Memory B cell (primary cell): ENCODE results near the gene FGD5.
"Not testable (repeated sequence)": the region's sequence is repeated elsewhere in the genome, so short reads cannot be mapped to it uniquely, and the experiment has no call there.

Experiments used
- ATAC-seq: fragments of 150-1000 bp; cut with Tn5 transposase; 2 replicates; pipeline ENCODE4 v1.10.0; 2021; ENCODE audit warnings: low read depth, mild to moderate bottlenecking, moderate library complexity
- DNase-seq, 2 donors: peaks; one replicate each; pipeline ENCODE4 v3.0.0; 2022; ENCODE audit warnings: low spot score in 2 of 2
- H3K27ac Mint-ChIP-seq: one replicate; pipeline ENCODE4 v1.8.0; 2022; ENCODE audit warnings: mild to moderate bottlenecking, moderate library complexity, mixed read lengths
- H3K27me3 Mint-ChIP-seq: one replicate; pipeline ENCODE4 v1.8.0; 2022; ENCODE audit warnings: mixed read lengths
- H3K36me3 Mint-ChIP-seq: one replicate; pipeline ENCODE4 v1.8.0; 2022; ENCODE audit warnings: mild to moderate bottlenecking, mixed read lengths
- H3K4me1 Mint-ChIP-seq: one replicate; pipeline ENCODE4 v1.8.0; 2022; ENCODE audit warnings: mixed read lengths
- H3K4me3 Mint-ChIP-seq: one replicate; pipeline ENCODE4 v1.8.0; 2022; ENCODE audit warnings: mild to moderate bottlenecking, moderate library complexity, mixed read lengths
- H3K9me3 Mint-ChIP-seq: one replicate; pipeline ENCODE4 v1.8.0; 2022; ENCODE audit warnings: mixed read lengths

The FGD5 gene

DNA sequence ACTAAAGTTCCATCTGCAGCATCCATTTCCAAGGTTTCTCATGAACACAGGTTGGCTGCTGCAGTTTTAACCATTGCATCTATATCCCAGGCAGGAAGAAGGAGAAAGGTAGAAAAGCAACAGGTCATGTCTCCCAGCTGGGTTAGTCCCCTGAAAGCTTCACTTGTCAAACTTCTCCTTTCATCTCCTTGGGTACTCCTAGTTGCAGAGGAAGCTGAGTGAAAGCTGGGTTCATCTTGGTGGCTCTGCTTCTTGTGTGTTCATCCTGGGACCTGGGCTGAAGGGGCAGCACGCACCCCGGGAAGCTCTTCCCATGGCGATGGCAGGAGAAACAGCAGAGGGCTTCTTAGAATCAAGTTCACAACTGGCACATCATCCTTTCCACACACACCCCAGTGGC lies 67.3 kb downstream of the FGD5 start:
- Mint-ChIP-seq H3K4me1 (peaks cover 3% of the 10 kb centered on the region), H3K27ac (no peak overlapping the region), H3K9me3 (no peaks in the 10 kb centered on the region), H3K4me3 (no peak overlapping the region), H3K36me3 (no peaks in the 10 kb centered on the region), H3K27me3 (peaks cover 8% of the 10 kb centered on the region)
- DNase-seq = no peak
- ATAC-seq = no peak

DNA sequence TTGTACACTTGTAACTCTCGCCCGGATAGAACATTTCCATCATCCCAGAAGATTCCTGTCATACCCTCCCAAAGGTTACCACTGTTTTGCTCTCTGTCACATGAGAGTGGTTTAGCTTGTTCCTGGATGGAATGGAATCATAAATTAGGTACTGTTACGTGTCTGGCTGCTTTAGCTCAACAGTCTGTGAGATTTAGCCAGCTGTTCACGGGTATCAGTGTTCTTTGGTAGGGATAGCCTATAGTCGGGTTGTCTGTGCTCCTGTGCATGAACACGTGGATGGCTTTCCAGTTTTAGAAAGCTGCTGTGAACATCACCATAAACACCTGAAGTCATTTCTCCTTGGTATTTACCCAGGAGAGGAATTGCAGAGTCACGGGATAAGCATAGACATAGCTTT lies 70.4 kb downstream of the FGD5 start:
- ATAC-seq (no peak), DNase-seq (no peak)
- Mint-ChIP-seq H3K36me3 (no peaks in the 10 kb centered on the region), H3K4me1 (no peaks in the 10 kb centered on the region), H3K9me3 (no peaks in the 10 kb centered on the region), H3K27ac (no peak overlapping the region), H3K4me3 (no peak overlapping the region), H3K27me3 (peaks cover 10% of the 10 kb centered on the region)

DNA sequence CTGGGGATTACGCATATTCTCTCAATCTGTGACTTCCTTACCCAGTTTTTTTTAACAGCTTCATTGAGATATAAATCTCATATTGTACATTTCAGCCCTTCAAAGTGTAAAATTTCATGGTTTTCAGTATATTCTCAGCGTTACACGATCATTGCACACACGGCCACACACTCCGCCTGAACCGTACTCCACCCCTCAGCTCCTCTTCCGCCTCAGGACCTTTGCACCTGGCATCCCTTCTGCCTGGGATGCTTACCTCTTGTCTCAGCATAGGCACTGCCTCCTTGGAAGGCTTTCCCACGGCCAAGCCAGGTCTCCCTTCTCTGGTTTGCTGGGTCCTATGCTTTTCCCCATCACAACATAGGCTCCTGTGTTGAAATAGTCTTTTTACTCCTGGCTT lies 71.2 kb downstream of the FGD5 start:
- no peaks in the 10 kb centered on the region for H3K36me3 Mint-ChIP-seq
- H3K4me3 Mint-ChIP-seq = no peak overlapping the region
- no peak for DNase-seq
- peaks cover 10% of the 10 kb centered on the region for H3K27me3 Mint-ChIP-seq
- H3K27ac Mint-ChIP-seq = no peak overlapping the region
- no peaks in the 10 kb centered on the region for H3K9me3 Mint-ChIP-seq
- no peaks in the 10 kb centered on the region for H3K4me1 Mint-ChIP-seq
- ATAC-seq = no peak

DNA sequence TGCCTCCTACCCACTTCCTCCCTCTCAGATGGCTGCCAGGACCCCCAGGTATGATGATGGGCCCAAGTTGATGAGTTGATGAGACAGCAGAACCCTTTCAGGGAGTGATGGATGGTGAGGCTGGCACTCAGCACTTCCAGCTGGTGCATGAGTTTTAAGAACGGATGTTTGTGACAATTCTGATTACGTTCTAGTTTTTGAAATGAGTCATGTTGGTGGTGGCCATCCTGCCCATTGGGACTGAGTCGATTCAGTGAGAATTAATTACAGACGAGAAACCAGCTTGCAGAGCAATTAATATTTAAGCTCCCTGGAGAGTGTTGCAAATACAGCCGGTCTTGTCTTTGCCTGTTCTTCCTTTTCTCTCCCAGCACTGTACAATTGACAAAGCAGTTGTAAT lies 71.7 kb downstream of the FGD5 start:
- Mint-ChIP-seq H3K9me3 (no peaks in the 10 kb centered on the region), H3K27me3 (peaks cover 13% of the 10 kb centered on the region), H3K4me3 (no peak overlapping the region), H3K4me1 (no peaks in the 10 kb centered on the region), H3K27ac (no peak overlapping the region), H3K36me3 (no peaks in the 10 kb centered on the region)
- DNase-seq = no peak
- ATAC-seq = no peak

DNA sequence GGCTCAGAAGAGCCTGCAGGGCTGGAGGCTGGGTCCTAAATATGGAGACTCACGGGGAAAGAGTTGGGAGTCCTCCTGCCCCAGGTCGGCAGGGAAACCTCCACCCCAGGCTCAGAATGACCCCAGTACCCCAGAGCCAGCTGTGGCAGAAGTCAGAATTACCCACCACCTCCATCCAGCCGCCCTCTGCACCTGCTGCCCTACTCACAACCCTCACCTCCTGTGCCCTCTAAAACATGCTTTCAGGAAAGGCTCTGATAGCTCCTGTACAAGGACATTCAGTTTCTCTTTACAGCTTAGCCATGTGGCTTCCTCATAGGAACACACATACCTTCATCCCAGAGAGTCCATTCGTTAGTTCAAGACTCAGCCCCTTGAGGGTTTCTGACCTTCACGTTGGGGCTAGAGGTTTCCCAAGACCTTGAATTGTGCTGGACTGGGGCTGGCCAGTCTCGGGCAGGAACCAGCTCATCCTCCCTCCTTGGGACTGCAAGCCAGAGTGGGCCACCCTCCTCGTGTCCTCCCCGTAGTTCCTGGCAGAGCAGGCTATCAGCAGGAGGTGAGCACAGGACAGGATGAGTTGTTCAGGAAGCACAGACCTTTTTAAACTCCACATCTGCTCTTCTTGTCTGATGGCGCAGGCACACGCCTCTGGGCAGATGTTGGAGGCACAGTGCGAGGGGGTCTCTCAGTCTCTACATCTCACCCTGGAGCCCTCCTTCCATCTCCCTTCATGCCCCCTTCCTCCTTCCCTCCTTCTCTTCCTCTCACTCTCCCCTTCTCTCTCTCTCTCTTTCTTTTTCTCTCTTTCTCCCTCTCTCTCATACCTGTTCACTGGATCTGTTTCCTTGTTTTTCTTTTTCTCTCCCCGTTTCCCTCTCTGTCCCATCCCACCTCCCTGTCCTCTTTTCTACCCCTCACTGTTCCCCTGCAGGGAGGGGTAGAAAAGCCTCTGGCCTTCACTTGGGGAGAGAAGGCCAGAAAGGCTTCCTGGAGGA lies 72.7 kb downstream of the FGD5 start:
- Mint-ChIP-seq H3K4me1 (no peaks in the 10 kb centered on the region), H3K36me3 (no peaks in the 10 kb centered on the region), H3K27ac (peak overlapping the region; percentile 35), H3K9me3 (no peaks in the 10 kb centered on the region), H3K27me3 (peaks cover 16% of the 10 kb centered on the region), H3K4me3 (no peak overlapping the region)
- no peak for DNase-seq
- ATAC-seq = no peak

GRCh38 chr3:14892226-14892625 lies 73.5 kb downstream of the FGD5 start:
- Mint-ChIP-seq H3K9me3 (no peaks in the 10 kb centered on the region), H3K4me3 (no peak overlapping the region), H3K27me3 (peaks cover 14% of the 10 kb centered on the region), H3K4me1 (no peaks in the 10 kb centered on the region), H3K36me3 (no peaks in the 10 kb centered on the region), H3K27ac (peak overlapping the region; percentile 35)
- DNase-seq = no peak
- no peak for ATAC-seq

DNA sequence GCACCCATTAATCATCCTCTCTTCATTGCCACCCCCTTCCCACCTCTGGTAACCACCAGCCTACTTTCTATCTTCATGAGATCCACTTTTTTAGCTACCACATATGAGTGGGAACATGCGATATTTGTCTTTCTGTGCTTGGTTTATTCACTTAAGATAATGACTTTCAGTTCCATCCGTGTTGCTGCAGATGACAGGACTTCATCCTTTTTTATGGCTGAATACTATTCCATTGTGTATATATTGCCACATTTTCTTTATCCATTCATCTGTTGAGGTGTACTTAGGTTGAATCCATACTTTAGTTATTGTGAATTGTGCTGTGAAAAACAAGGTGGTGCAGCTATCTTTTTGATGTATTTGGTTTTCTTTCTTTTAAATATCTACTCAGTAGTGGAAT lies 75.3 kb downstream of the FGD5 start:
- H3K9me3 Mint-ChIP-seq = no peaks in the 10 kb centered on the region
- no peaks in the 10 kb centered on the region for H3K36me3 Mint-ChIP-seq
- H3K4me1 Mint-ChIP-seq = no peaks in the 10 kb centered on the region
- ATAC-seq (no peak), DNase-seq (no peak)
- H3K27me3 Mint-ChIP-seq = peaks cover 20% of the 10 kb centered on the region
- no peak overlapping the region for H3K27ac Mint-ChIP-seq
- H3K4me3 Mint-ChIP-seq = no peak overlapping the region

- no peaks in the 10 kb centered on the region for H3K4me1 Mint-ChIP-seq
- DNase-seq = no peak
- H3K27ac Mint-ChIP-seq = no peak overlapping the region
- no peak for ATAC-seq
- H3K27me3 Mint-ChIP-seq = peaks cover 29% of the 10 kb centered on the region
- no peaks in the 10 kb centered on the region for H3K9me3 Mint-ChIP-seq
- no peaks in the 10 kb centered on the region for H3K36me3 Mint-ChIP-seq
- H3K4me3 Mint-ChIP-seq = no peak overlapping the region
These were observed 78.5 kb downstream of the FGD5 start for GRCh38 chr3:14897266-14897665.

GRCh38 chr3:14898929-14899328 lies 80.2 kb downstream of the FGD5 start:
- H3K9me3 Mint-ChIP-seq = no peaks in the 10 kb centered on the region
- no peak overlapping the region for H3K4me3 Mint-ChIP-seq
- peaks cover 29% of the 10 kb centered on the region for H3K27me3 Mint-ChIP-seq
- DNase-seq (no peak), ATAC-seq (no peak)
- H3K27ac Mint-ChIP-seq = no peak overlapping the region
- H3K4me1 Mint-ChIP-seq = no peaks in the 10 kb centered on the region
- H3K36me3 Mint-ChIP-seq = no peaks in the 10 kb centered on the region

DNA sequence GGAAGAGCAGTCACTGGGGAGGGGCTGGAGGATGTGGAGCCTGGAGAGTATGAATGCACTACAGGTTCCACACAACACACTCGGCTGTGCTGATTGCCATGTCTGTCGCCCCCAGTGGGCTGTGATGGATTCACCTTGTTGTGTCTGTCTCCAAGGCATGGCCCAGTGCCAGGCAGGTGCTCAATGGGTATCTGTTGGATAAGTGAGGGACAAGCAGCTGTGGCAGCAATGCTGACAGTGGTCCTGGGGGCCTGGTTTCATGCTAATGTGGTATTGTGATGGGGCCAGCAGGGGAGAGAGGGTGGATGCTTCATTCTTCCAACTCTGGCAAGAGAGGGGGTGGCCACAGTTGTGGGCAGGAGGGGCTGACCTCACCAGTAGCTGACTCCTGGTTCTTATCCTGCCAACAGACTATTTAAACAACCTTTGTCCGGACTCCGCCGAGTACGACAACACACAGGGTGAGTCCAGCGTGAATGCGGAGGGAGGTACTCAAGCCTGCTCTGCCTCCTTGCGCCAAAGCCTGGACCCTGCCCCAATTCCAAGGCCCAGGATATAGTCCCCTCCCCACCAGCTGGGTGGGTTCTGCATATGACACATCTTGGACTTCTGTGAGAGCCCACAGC lies 81.3 kb downstream of the FGD5 start:
- H3K27ac Mint-ChIP-seq = no peak overlapping the region
- H3K4me1 Mint-ChIP-seq = no peaks in the 10 kb centered on the region
- ATAC-seq (no peak), DNase-seq (no peak)
- peaks cover 1% of the 10 kb centered on the region for H3K36me3 Mint-ChIP-seq
- peaks cover 3% of the 10 kb centered on the region for H3K9me3 Mint-ChIP-seq
- no peak overlapping the region for H3K4me3 Mint-ChIP-seq
- H3K27me3 Mint-ChIP-seq = peaks cover 25% of the 10 kb centered on the region

DNA sequence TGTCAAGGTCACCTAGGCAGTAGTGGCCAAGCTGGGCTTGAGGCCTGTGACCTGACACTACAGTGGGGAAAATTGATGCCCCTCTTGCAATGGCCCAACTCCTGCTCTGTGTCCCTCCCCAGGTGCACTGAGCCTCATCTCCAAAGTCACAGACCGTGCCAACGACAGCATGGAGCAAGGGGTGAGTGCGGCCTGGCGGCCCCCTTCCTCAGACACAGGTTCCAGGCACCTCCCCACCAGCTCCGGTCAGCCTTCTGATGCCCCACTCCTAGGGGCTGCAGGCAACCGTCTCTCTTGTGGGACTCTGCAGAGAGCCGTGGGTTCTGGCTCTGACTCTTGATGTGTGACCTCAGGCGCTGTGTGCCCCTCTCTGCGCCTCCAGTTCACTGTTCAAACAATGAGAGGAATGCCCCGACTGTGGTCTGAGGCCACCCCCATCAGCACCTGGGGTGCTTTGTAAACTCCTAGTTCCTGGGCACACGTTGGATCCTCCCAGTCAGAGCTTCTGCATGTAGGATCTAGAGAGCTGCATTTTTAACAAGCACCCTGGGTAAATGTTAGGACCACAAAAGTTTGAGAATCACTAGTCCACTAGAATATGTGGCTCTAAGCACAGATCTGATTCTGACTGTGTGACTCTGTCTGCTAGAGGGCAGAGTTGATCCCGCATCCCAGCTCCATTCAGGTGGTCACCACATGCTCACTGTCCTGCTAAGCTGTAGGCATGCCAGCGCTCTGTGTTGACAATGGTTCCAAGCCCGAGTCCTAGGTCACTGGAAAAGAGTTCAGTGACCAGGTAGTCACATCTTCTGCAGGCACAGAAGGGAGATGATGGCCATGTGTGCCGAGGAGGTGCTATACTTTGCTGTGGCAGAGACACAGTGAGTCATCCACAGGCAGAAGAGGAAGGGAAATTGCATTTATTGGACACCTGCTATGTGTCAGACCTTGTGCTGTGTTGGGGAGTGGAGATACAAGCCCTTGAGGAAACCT lies 82.4 kb downstream of the FGD5 start:
- no peak overlapping the region for H3K27ac Mint-ChIP-seq
- ATAC-seq = no peak

DNA sequence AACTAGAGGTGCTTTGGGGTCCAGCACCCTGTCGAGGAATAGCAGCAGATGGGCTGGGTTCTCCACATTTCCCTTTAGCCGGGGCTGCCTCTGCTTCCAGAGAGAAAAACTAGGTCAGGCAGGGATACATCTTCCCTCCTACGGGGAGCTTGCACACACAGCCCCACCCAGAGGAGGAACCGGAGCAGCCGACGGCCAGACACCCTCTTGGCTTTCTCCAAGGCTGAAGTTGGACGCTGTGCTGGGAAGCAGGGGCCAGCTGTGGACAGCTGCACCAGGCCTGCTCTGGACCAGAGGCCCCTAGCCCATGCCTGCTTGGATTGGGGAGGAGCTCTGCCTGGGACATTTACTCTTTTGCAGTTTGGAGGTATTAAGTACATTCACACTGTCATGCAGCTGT lies 84.0 kb downstream of the FGD5 start:
- Mint-ChIP-seq H3K27me3 (peaks cover 26% of the 10 kb centered on the region), H3K4me3 (no peak overlapping the region), H3K36me3 (peaks cover 7% of the 10 kb centered on the region), H3K27ac (no peak overlapping the region), H3K4me1 (no peaks in the 10 kb centered on the region), H3K9me3 (peaks cover 8% of the 10 kb centered on the region)
- no peak for DNase-seq
- no peak for ATAC-seq

More for the DNA sequence above, 82.4 kb downstream of the FGD5 start:
- Mint-ChIP-seq H3K27me3 (peaks cover 26% of the 10 kb centered on the region), H3K4me3 (no peak overlapping the region), H3K9me3 (peaks cover 8% of the 10 kb centered on the region), H3K36me3 (peaks cover 7% of the 10 kb centered on the region), H3K4me1 (no peaks in the 10 kb centered on the region)
- DNase-seq = no peak

DNA sequence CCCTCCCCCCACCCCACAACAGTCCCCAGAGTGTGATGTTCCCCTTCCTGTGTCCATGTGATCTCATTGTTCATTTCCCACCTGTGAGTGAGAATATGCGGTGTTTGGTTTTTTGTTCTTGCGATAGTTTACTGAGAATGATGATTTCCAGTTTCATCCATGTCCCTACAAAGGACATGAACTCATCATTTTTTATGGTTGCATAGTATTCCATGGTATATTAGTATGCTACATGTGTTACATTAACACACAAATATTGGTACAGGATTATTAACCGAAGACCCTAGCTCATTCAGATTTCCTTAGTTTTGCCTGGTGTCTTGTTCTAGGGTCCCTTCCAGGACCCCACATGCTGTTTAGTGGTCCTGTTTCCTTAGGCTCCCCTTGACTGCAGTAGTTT lies 84.7 kb downstream of the FGD5 start:
- not testable (repeated sequence) for H3K4me3 Mint-ChIP-seq, H3K9me3 Mint-ChIP-seq, ATAC-seq, DNase-seq, H3K27ac Mint-ChIP-seq, H3K36me3 Mint-ChIP-seq, H3K4me1 Mint-ChIP-seq
- H3K27me3 Mint-ChIP-seq = peaks cover 21% of the 10 kb centered on the region
